Endothelial cell of umbilical vein (primary cell): ENCODE data around the gene SIX5. TPM values are rescaled to one million over a fixed set of nuclear protein-coding genes. Genes with fewer than 3 reads are reported as not detected.

Experiments used
- BruUV-seq: library from RNA; stranded (reverse); fragments of 400-500 nt; replicated peaks from 2 replicates; lab custom pipeline; 2021; lab: Mats Ljungman, UMichigan
- CTCF ChIA-PET: fragments of 300-600, 350-600 bp; sonication (Branson Sonifier 250); formaldehyde crosslinking; loops from one replicate; lab custom pipeline; 2021; ENCODE audit warnings: antibody characterized with exemption, inconsistent platforms; lab: Charles Lee
- POLR2A ChIA-PET: fragments of 300-600, 350-600 bp; sonication (Branson Sonifier 250); formaldehyde crosslinking; loops from one replicate; lab custom pipeline; 2021; ENCODE audit warnings: antibody characterized with exemption, inconsistent platforms; lab: Charles Lee
- DNase-seq: peaks from one replicate; pipeline ENCODE4 v3.0.0-alpha.2; 2011; ENCODE audit warnings: low read depth, low spot score
- FAIRE-seq: peaks from 2 replicates; lab custom pipeline; 2011; peaks lifted over from hg19 to GRCh38; lab: Jason Lieb, UNC
- H2AFZ ChIP-seq: 2 replicates; pipeline ENCODE4 v1.6.0; 2012; ENCODE audit warnings: low read depth, low read length, control low read depth, inconsistent platforms
- H3K27ac ChIP-seq: 2 replicates; pipeline ENCODE4 v1.5.1; 2011; ENCODE audit warnings: low read depth, mild to moderate bottlenecking, control low read depth, low read length, moderate library complexity; ENCODE audit not compliant: insufficient read depth
- H3K27me3 ChIP-seq, 2 experiments: 2 replicates each; pipeline versions ENCODE4 v1.6.0 to v1.6.1; 2011; ENCODE audit warnings: low read length in 2 of 2, mixed read lengths in 1 of 2; ENCODE audit not compliant: control insufficient read depth in 2 of 2, insufficient read depth in 2 of 2
- H3K36me3 ChIP-seq, 2 experiments: 2 replicates in 1 of 2; 3 replicates in 1 of 2; pipeline ENCODE4 v1.5.1; 2011; ENCODE audit warnings: low read length in 2 of 2, mild to moderate bottlenecking in 1 of 2, moderate library complexity in 1 of 2; ENCODE audit not compliant: control insufficient read depth in 2 of 2, insufficient read depth in 2 of 2; ENCODE audit errors: extremely low read depth in 1 of 2
- H3K4me1 ChIP-seq: 3 replicates; pipeline ENCODE4 v1.5.1; 2011; ENCODE audit warnings: mild to moderate bottlenecking, low read length; ENCODE audit not compliant: control insufficient read depth, insufficient read depth; ENCODE audit errors: extremely low read depth
- H3K4me2 ChIP-seq: 2 replicates; pipeline ENCODE4 v1.6.1; 2011; ENCODE audit warnings: low read length, control low read depth, mixed read lengths; ENCODE audit not compliant: insufficient read depth
- H3K4me3 ChIP-seq, 3 experiments: fragments of 200-600 bp in 1 of 3; sonication (generic), shearing (Covaris generic) in 1 of 3; replicated peaks in 1 of 3; 2 replicates each; pipeline ENCODE4 v1.5.1; 2011 to 2016; ENCODE audit warnings: control low read depth in 3 of 3, low read length in 3 of 3, mild to moderate bottlenecking in 2 of 3, inconsistent platforms in 1 of 3, low read depth in 1 of 3, moderate library complexity in 1 of 3; ENCODE audit not compliant: insufficient read depth in 1 of 3
- H3K79me2 ChIP-seq: 2 replicates; pipeline ENCODE4 v1.6.0; 2012; ENCODE audit warnings: low read length, inconsistent platforms; ENCODE audit not compliant: control insufficient read depth, insufficient read depth
- H3K9ac ChIP-seq: replicated peaks from 2 replicates; pipeline ENCODE3; 2011; ENCODE audit warnings: low read length, control low read depth; ENCODE audit not compliant: insufficient read depth; ENCODE audit errors: extremely low read depth
- H3K9me1 ChIP-seq: replicated peaks from 3 replicates; pipeline ENCODE4 v1.6.0; 2011; ENCODE audit warnings: mild to moderate bottlenecking, low read length; ENCODE audit not compliant: control insufficient read depth, insufficient read depth; ENCODE audit errors: extremely low read depth
- H3K9me3 ChIP-seq: replicated peaks from 2 replicates; pipeline ENCODE4 v1.5.1; 2012; ENCODE audit warnings: low read length, inconsistent platforms; ENCODE audit not compliant: control insufficient read depth, insufficient read depth
- H4K20me1 ChIP-seq: replicated peaks from 2 replicates; pipeline ENCODE3; 2011; ENCODE audit warnings: mild to moderate bottlenecking, low read length; ENCODE audit not compliant: control insufficient read depth, insufficient read depth; ENCODE audit errors: extremely low read depth
- CTCF ChIP-seq, 2 donors: IDR thresholded peaks; 1 replicate in 1 of 2; 2 replicates in 1 of 2; pipeline ENCODE4 v1.5.1; 2011; ENCODE audit warnings: low read length in 2 of 2, mild to moderate bottlenecking in 2 of 2, moderate library complexity in 2 of 2, control low read depth in 1 of 2, inconsistent platforms in 1 of 2, low read depth in 1 of 2; ENCODE audit not compliant: insufficient read depth in 1 of 2; ENCODE audit errors: extremely low read depth in 1 of 2
- EZH2 ChIP-seq: IDR thresholded peaks from 2 replicates; pipeline ENCODE4 v1.6.1; 2012; ENCODE audit warnings: borderline replicate concordance, low read depth, mild to moderate bottlenecking, moderate library complexity, low read length, inconsistent platforms; ENCODE audit not compliant: severe bottlenecking
- FOS ChIP-seq: IDR thresholded peaks from 2 replicates; pipeline ENCODE4 v1.6.1; 2011; ENCODE audit warnings: mild to moderate bottlenecking, low read length, moderate library complexity, borderline replicate concordance; ENCODE audit not compliant: insufficient read depth
- GATA2 ChIP-seq: IDR thresholded peaks from 2 replicates; pipeline ENCODE4 v1.7.0; 2011; ENCODE audit warnings: low read depth, mild to moderate bottlenecking, moderate library complexity, mixed read lengths, low read length; ENCODE audit not compliant: insufficient read length, insufficient read depth
- JUN ChIP-seq: IDR thresholded peaks from 2 replicates; pipeline ENCODE4 v1.6.1; 2011; ENCODE audit warnings: borderline replicate concordance, low read depth; ENCODE audit not compliant: insufficient read length, insufficient read depth
- MAX ChIP-seq: IDR thresholded peaks from 2 replicates; pipeline ENCODE4 v1.6.1; 2011; ENCODE audit not compliant: insufficient read depth, insufficient read length
- MYC ChIP-seq: IDR thresholded peaks from one replicate; pipeline ENCODE4 v1.6.1; 2011; ENCODE audit warnings: mild to moderate bottlenecking, low read depth, low read length
- POLR2A ChIP-seq: IDR thresholded peaks from 2 replicates; pipeline ENCODE4 v1.6.1; 2012; ENCODE audit warnings: low read depth, mild to moderate bottlenecking, control low read depth, low read length
- POLR2AphosphoS5 ChIP-seq: IDR thresholded peaks from 2 replicates; pipeline ENCODE4 v1.6.1; 2012; ENCODE audit warnings: low read depth, mild to moderate bottlenecking, control low read depth, low read length, moderate library complexity; ENCODE audit not compliant: insufficient read depth
- dilution Hi-C: fragments of 300-500 bp; cut with MboI; formaldehyde crosslinking; loops from one replicate; pipeline ENCODE4 v1.15.0; 2019; ENCODE audit warnings: low sequenced_read_pairs; ENCODE audit not compliant: extremely low pct_ligation_motif_present
- intact Hi-C: fragments of 100-400 bp; cut with micrococcal nuclease; formaldehyde crosslinking; loops from one replicate; pipeline ENCODE4 v1.10.0; 2022
- polyA plus RNA-seq, 4 experiments: library from polyadenylated mRNA; depleted of rRNA in 3 of 4; stranded (reverse) in 3 of 4; unstranded in 1 of 4; fragments of >200 nt; gene quantifications; 2 replicates each; pipeline versions ENCODE4 v1.2.1 to v1.2.3, GENCODE V29; 2011 to 2012; ENCODE audit warnings: missing spikeins in 1 of 4
- total RNA-seq: library from RNA; stranded (reverse); gene quantifications from 2 replicates; pipeline ENCODE4 v1.2.3, GENCODE V29; 2021

SIX5 gene
- total and polyA plus RNA-seq, 2 donors (not counting 3 experiments of a cell fraction or from before 2014, with no cell fraction given), result 13.1 to 16.7 TPM

- dilution Hi-C loops (no loop called here), intact Hi-C loops (loop anchor here (1.0 kb wide), 1 partner anchor 22 kb away; no protein-coding TSS in a partner anchor)
- peaks cover 10 to 20% of the 10 kb centered on the region in 2 experiments for H3K36me3 ChIP-seq
- peak overlapping the region; percentile 83 to 88 (median 85) for H3K4me3 ChIP-seq
- ChIA-PET POLR2A (interaction anchor here (0.7 to 1.3 kb wide), 3 partner anchors 10 to 61 kb away, joined by 6 to 19 read pairs (median 7); partner anchors contain the start of genes DMPK, FBXO46 and SIX5), CTCF (interaction anchor here (1.0 to 2.3 kb wide), 4 partner anchors 10 to 61 kb away, joined by 3 to 29 read pairs (median 9); partner anchors contain the start of genes DMPK, FBXO46 and SIX5)
- H4K20me1 ChIP-seq, result no peaks in the 10 kb centered on the region
- FAIRE-seq (no peak), DNase-seq (no peak)
- peak overlapping the region; percentile 87 for H3K9ac ChIP-seq
- H3K4me1 ChIP-seq, result peaks cover 16% of the 10 kb centered on the region
- H3K79me2 ChIP-seq, result peaks cover 18% of the 10 kb centered on the region
- peak overlapping the region; percentile 94 for H3K4me2 ChIP-seq
- no peaks in the 10 kb centered on the region for H3K9me1 ChIP-seq
- BruUV-seq, result no TSS peak
- H2AFZ ChIP-seq, result peak overlapping the region; percentile 50
- H3K9me3 ChIP-seq, result no peaks in the 10 kb centered on the region
- H3K27ac ChIP-seq, result peak overlapping the region; percentile 57
- TF ChIP-seq MYC (no peak), GATA2 (no peak), FOS (no peak), CTCF (IDR thresholded peaks at IDR 0.05; ENCODE audit: extremely low read depth in 1 of 2, insufficient read depth in 1 of 2, low read depth in 1 of 2, low read length in 2 of 2) (no peak), EZH2 (no peak), POLR2AphosphoS5 (no peak), JUN (no peak), POLR2A (no peak), MAX (no peak)
- H3K27me3 ChIP-seq, result no peaks in the 10 kb centered on the region
These were observed 22.9 kb upstream of the SIX5 start for GRCh38 chr19:45791744-45792469.
